SK-N-SH treated with all-trans-retinoic acid at 6 μM for 48 hours (cell line): ENCODE results near the gene FAM32A.

Experiments used
- ATAC-seq: fragments of 200-7000 bp; cut with Tn5 transposase; 3 replicates; pipeline ENCODE4 v1.9.1; 2020; ENCODE audit warnings: mild to moderate bottlenecking, moderate library complexity
- ARNTL ChIP-seq: fragments of 450-650 bp; formaldehyde crosslinking; IDR thresholded peaks from 2 replicates; pipeline ENCODE4 v1.5.0; 2020; ENCODE audit warnings: low read depth, mild to moderate bottlenecking, moderate library complexity, borderline replicate concordance
- BACH2 ChIP-seq: fragments of 250-450 bp; sonication (Bioruptor Pico); IDR thresholded peaks from 2 replicates; pipeline ENCODE4 v1.9.0; 2021; ENCODE audit warnings: mild to moderate bottlenecking, borderline replicate concordance
- CSDC2 ChIP-seq: fragments of 250-450 bp; sonication (Bioruptor Pico); IDR thresholded peaks from 2 replicates; pipeline ENCODE4 v1.5.0; 2020; ENCODE audit warnings: mild to moderate bottlenecking, moderate library complexity
- ESRRG ChIP-seq: fragments of 250-450 bp; sonication (Bioruptor Pico); IDR thresholded peaks from 2 replicates; pipeline ENCODE4 v1.6.1; 2021; ENCODE audit warnings: mild to moderate bottlenecking
- GLIS3 ChIP-seq: fragments of 250-450 bp; sonication (Bioruptor Pico); IDR thresholded peaks from 2 replicates; pipeline ENCODE4 v1.5.0; 2020; ENCODE audit warnings: mild to moderate bottlenecking, moderate library complexity
- ISL1 ChIP-seq: fragments of 250-450 bp; sonication (Bioruptor Pico); IDR thresholded peaks from 2 replicates; pipeline ENCODE4 v2.1.2; 2022; ENCODE audit warnings: mild to moderate bottlenecking, moderate library complexity
- OSR1 ChIP-seq: fragments of 250-450 bp; sonication (Bioruptor Pico); IDR thresholded peaks from 2 replicates; pipeline ENCODE4 v1.8.0; 2022; ENCODE audit warnings: moderate library complexity, mild to moderate bottlenecking, inconsistent platforms
- PATZ1 ChIP-seq: fragments of 250-450 bp; sonication (Bioruptor Pico); IDR thresholded peaks from 2 replicates; pipeline ENCODE4 v1.8.0; 2020; ENCODE audit warnings: mild to moderate bottlenecking, moderate library complexity, borderline replicate concordance
- PPARA ChIP-seq: fragments of 250-450 bp; sonication (Bioruptor Pico); IDR thresholded peaks from 2 replicates; pipeline ENCODE4 v1.5.0; 2020; ENCODE audit warnings: mild to moderate bottlenecking, borderline replicate concordance
- RARB ChIP-seq: fragments of 250-450 bp; sonication (Bioruptor Pico); IDR thresholded peaks from 2 replicates; pipeline ENCODE4 v1.8.0; 2021; ENCODE audit warnings: mild to moderate bottlenecking, moderate library complexity
- SNAI2 ChIP-seq: fragments of 250-450 bp; sonication (Bioruptor Pico); IDR thresholded peaks from 2 replicates; pipeline ENCODE4 v1.5.0; 2020; ENCODE audit warnings: mild to moderate bottlenecking, moderate library complexity
- TCF4 ChIP-seq: fragments of 250-450 bp; sonication (Bioruptor Pico); IDR thresholded peaks from 2 replicates; pipeline ENCODE4 v1.8.0; 2021; ENCODE audit warnings: mild to moderate bottlenecking, moderate library complexity, borderline replicate concordance
- TOX ChIP-seq: fragments of 250-450 bp; sonication (Bioruptor Pico); IDR thresholded peaks from 2 replicates; pipeline ENCODE4 v1.8.0; 2021; ENCODE audit warnings: mild to moderate bottlenecking, moderate library complexity, borderline replicate concordance
- TSHZ2 ChIP-seq: fragments of 250-450 bp; sonication (Bioruptor Pico); IDR thresholded peaks from 2 replicates; pipeline ENCODE4 v1.5.0; 2020; ENCODE audit warnings: mild to moderate bottlenecking, moderate library complexity
- ZFP3 ChIP-seq: fragments of 250-450 bp; sonication (Bioruptor Pico); IDR thresholded peaks from 2 replicates; pipeline ENCODE4 v1.5.0; 2020; ENCODE audit warnings: mild to moderate bottlenecking, moderate library complexity
- ZNF565 ChIP-seq: fragments of 450-650 bp; formaldehyde crosslinking; conservative IDR thresholded peaks from 2 replicates; pipeline ENCODE4 v1.5.0; 2020; ENCODE audit warnings: low read depth, mild to moderate bottlenecking, moderate library complexity
- ZNF70 ChIP-seq: fragments of 450-650 bp; formaldehyde crosslinking; IDR thresholded peaks from 2 replicates; pipeline ENCODE4 v1.5.0; 2020; ENCODE audit warnings: mild to moderate bottlenecking, moderate library complexity
- ZNF8 ChIP-seq: fragments of 450-650 bp; formaldehyde crosslinking; IDR thresholded peaks from 2 replicates; pipeline ENCODE4 v1.5.0; 2020; ENCODE audit warnings: mild to moderate bottlenecking, moderate library complexity
- TF ChIP-seq, protein P1 (sequence below): fragments of 250-450 bp; sonication (Bioruptor Pico); IDR thresholded peaks from 2 replicates; pipeline ENCODE4 v1.5.1; 2020; ENCODE audit warnings: low read depth, mild to moderate bottlenecking, moderate library complexity
- TF ChIP-seq, protein P2 (sequence below): fragments of 250-450 bp; sonication (Bioruptor Pico); IDR thresholded peaks from 2 replicates; pipeline ENCODE4 v1.8.0; 2021; ENCODE audit warnings: low read depth, mild to moderate bottlenecking, moderate library complexity, borderline replicate concordance

FAM32A gene

GRCh38 chr19:16159655-16160054 lies 25.6 kb upstream of the FAM32A start:
- ATAC-seq: no peak
- no peak for TF ChIP-seq ZFP3 (CRISPR knock-in tag)
- TF ChIP-seq ZNF565: no peak
- no peak for TF ChIP-seq OSR1

- no peak for ATAC-seq
Observed at GRCh38 chr19:16160445-16160942, 24.7 kb upstream of the FAM32A start.

DNA sequence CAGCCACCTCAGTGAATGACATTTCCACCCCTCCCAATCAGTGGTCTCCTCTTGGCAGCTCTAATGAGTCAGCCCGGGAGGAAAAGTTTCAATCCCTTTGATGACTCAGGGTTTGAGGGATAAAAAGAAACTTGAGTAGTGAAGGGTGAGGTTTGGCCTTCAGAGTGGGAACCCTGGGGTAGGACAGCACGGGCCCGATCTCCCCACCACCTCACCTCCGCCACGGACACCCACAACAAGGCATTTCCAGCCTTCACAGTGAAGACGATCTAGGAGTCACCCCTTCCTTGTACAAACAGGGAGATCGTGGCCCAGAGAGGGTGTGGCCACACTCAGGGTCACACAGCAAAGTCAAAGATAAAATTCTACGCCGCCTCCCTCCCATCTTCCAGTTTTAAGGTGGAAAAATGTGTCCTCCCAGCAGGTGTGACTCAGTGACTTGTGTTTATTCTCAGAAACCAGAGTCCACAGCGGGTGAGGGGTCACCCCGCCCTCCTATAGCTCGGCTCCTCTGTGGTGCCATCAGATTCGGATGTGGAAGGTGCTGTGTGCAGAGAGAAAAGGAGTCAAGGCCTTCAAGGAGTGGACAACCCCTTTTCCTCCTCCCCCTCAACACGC lies 24.2 kb upstream of the FAM32A start:
- peak; percentile 71 for ATAC-seq
- no peak for TF ChIP-seq GLIS3 (CRISPR knock-in tag)
- TF ChIP-seq ARNTL: no peak
- TF ChIP-seq TOX (CRISPR knock-in tag): no peak
- no peak for TF ChIP-seq ZNF8 (CRISPR knock-in tag)
- no peak for TF ChIP-seq OSR1
- TF ChIP-seq ZNF70: no peak

More at GRCh38 chr19:16160445-16160942, 24.7 kb upstream of the FAM32A start:
- TF ChIP-seq PATZ1 (CRISPR knock-in tag): no peak
- TF ChIP-seq BACH2 (CRISPR knock-in tag): no peak
- TF ChIP-seq ZNF565: no peak
- TF ChIP-seq CSDC2 (CRISPR knock-in tag): no peak
- TF ChIP-seq TSHZ2 (CRISPR knock-in tag): no peak
- TF ChIP-seq ESRRG (CRISPR knock-in tag): no peak
- TF ChIP-seq, protein P1, sequence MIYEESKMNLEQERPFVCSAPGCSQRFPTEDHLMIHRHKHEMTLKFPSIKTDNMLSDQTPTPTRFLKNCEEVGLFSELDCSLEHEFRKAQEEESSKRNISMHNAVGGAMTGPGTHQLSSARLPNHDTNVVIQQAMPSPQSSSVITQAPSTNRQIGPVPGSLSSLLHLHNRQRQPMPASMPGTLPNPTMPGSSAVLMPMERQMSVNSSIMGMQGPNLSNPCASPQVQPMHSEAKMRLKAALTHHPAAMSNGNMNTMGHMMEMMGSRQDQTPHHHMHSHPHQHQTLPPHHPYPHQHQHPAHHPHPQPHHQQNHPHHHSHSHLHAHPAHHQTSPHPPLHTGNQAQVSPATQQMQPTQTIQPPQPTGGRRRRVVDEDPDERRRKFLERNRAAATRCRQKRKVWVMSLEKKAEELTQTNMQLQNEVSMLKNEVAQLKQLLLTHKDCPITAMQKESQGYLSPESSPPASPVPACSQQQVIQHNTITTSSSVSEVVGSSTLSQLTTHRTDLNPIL (CRISPR knock-in tag): no peak
- TF ChIP-seq, protein P2, sequence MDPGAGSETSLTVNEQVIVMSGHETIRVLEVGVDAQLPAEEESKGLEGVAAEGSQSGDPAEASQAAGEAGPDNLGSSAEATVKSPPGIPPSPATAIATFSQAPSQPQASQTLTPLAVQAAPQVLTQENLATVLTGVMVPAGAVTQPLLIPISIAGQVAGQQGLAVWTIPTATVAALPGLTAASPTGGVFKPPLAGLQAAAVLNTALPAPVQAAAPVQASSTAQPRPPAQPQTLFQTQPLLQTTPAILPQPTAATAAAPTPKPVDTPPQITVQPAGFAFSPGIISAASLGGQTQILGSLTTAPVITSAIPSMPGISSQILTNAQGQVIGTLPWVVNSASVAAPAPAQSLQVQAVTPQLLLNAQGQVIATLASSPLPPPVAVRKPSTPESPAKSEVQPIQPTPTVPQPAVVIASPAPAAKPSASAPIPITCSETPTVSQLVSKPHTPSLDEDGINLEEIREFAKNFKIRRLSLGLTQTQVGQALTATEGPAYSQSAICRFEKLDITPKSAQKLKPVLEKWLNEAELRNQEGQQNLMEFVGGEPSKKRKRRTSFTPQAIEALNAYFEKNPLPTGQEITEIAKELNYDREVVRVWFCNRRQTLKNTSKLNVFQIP: no peak
- no peak for TF ChIP-seq TCF4 (CRISPR knock-in tag)
- TF ChIP-seq RARB: no peak
- no peak for TF ChIP-seq OSR1

DNA sequence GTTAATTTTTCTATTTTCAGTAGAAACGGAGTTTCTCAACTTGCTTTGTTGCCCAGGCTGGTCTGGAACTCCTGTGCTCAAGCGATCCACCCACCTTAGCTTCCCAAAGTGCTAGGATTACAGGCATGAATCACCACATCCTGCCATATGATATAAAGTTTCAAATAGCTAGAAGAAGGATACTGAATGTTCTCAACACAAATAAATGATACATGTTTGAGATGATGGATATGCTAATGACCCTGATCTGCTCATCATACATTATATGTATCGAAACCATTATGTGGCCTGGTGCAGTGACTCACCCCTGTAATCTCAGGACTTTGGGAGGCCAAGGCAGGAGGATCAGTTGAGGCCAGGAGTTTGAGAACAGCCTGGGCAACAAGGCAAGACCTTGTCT lies 23.4 kb upstream of the FAM32A start:
- ATAC-seq: peak; percentile 83
- TF ChIP-seq, protein P2: no peak
- TF ChIP-seq SNAI2 (no peak), OSR1 (no peak), TOX (CRISPR knock-in tag) (no peak), BACH2 (CRISPR knock-in tag) (no peak), ZNF8 (CRISPR knock-in tag) (no peak), PATZ1 (CRISPR knock-in tag) (no peak), PPARA (CRISPR knock-in tag) (no peak), ISL1 (CRISPR knock-in tag) (no peak), ESRRG (CRISPR knock-in tag) (no peak), ZNF70 (no peak), CSDC2 (CRISPR knock-in tag) (no peak)
- TF ChIP-seq, protein P1 (CRISPR knock-in tag): no peak
